GM12891 (cell line): ENCODE data around the gene TMEM45B.
"Not testable (repeated sequence)": the region's sequence is repeated elsewhere in the genome, so short reads cannot be mapped to it uniquely, and the experiment has no call there.

Source experiments
- DNase-seq: peaks from one replicate; pipeline ENCODE4 v3.0.0; 2011; ENCODE audit warnings: low spot score; ENCODE audit not compliant: insufficient read length
- FAIRE-seq: peaks from 2 replicates; lab custom pipeline; 2011; peaks lifted over from hg19 to GRCh38; lab: Jason Lieb, UNC
- PAX5 ChIP-seq: IDR thresholded peaks from 2 replicates; pipeline ENCODE4 v1.6.1; 2011; ENCODE audit warnings: low read length, moderate library complexity, mild to moderate bottlenecking; ENCODE audit not compliant: insufficient read depth, severe bottlenecking
- POLR2A ChIP-seq: IDR thresholded peaks from 2 replicates; pipeline ENCODE4 v1.6.1; 2011; ENCODE audit warnings: low read depth, low read length, control low read depth
- POLR2AphosphoS5 ChIP-seq: IDR thresholded peaks from 2 replicates; pipeline ENCODE4 v1.6.1; 2011; ENCODE audit warnings: low read depth, low read length, control low read depth
- POU2F2 ChIP-seq: IDR thresholded peaks from 2 replicates; pipeline ENCODE4 v1.6.1; 2011; ENCODE audit warnings: low read depth, mild to moderate bottlenecking, control low read depth, low read length, moderate library complexity
- SPI1 ChIP-seq: IDR thresholded peaks from 2 replicates; pipeline ENCODE4 v1.6.1; 2011; ENCODE audit warnings: low read depth, low read length, control low read depth
- TAF1 ChIP-seq: IDR thresholded peaks from 2 replicates; pipeline ENCODE4 v1.6.1; 2011; ENCODE audit warnings: low read depth, low read length, control low read depth

TMEM45B gene

GRCh38 chr11:129852125-129852740, 36.6 kb downstream of the TMEM45B start:
- no peak for FAIRE-seq
- TF ChIP-seq PAX5: no peak
- TF ChIP-seq POU2F2: no peak
- TF ChIP-seq POLR2A: no peak
- no peak for TF ChIP-seq TAF1
- DNase-seq: no peak

DNA sequence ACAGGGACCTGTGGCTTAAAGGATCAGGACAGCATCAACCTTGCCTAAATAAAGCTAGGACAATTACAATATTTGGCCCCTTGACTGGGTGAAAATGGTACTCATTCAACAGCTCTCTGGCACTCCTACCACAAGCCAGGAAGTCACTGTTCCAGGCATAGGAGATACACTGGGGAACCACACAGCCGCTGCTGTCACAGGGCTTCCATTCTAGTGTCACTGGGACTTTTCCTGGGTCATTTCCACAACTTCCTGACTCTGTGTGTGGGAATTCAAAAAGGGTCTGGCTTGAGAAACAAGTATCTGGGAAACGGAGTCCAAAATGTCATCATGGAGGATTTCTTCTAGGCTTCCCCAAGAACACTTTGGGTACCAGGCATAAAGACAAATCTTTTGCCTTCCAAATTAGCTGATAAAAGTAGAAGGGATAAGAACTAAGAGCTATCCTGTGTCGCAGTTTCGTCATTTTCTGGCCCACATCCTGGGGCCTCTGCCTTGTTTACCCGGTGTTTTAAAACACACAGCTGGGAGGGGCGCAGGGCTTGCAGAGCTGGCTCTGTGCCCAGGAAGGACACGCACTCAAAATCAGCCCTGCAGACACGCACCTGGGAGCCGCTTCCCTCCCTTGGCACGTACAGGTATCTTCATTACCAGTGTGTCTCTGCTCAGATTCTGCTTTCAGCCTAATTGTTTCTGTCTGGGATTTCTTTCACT, 38.0 kb downstream of the TMEM45B start:
- FAIRE-seq: no peak

GRCh38 chr11:129854232-129854805, 38.7 kb downstream of the TMEM45B start:
- FAIRE-seq (no peak), DNase-seq (no peak)
- no peak for TF ChIP-seq PAX5
- no peak for TF ChIP-seq POU2F2
- no peak for TF ChIP-seq TAF1
- TF ChIP-seq POLR2AphosphoS5: no peak

More for the DNA sequence above, 38.0 kb downstream of the TMEM45B start:
- TF ChIP-seq SPI1: no peak
- TF ChIP-seq TAF1: no peak
- TF ChIP-seq POLR2A: no peak
- TF ChIP-seq PAX5: no peak
- no peak for TF ChIP-seq POLR2AphosphoS5
- TF ChIP-seq POU2F2: no peak
- DNase-seq: no peak

GRCh38 chr11:129855086-129855485, 39.4 kb downstream of the TMEM45B start:
- DNase-seq (no peak), FAIRE-seq (no peak)
- TF ChIP-seq SPI1: no peak
- no peak for TF ChIP-seq POLR2AphosphoS5
- no peak for TF ChIP-seq TAF1
- no peak for TF ChIP-seq PAX5
- TF ChIP-seq POU2F2: no peak
- TF ChIP-seq POLR2A: no peak

DNA sequence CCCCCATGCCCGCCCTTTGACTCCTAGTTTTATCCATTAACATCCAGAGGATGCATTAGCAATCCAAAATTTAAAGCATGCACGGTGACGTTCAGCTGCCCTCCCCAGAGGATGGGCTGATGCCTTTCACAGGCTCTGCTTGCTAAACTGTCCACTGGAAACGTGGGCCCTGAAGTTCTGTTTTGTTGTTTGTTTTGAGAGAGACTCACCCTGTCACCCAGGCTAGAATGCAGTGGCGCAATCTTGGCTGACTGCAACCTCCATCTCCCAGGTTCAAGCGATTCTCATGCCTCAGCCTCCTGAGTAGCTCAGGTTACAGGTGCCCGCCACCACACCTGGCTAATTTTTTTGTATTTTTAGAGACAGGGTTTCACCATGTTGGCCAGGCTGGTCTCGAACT, 40.4 kb downstream of the TMEM45B start:
- DNase-seq: no peak
- FAIRE-seq: no peak
- TF ChIP-seq POLR2AphosphoS5 (no peak), POU2F2 (no peak), PAX5 (no peak), TAF1 (no peak), SPI1 (no peak), POLR2A (no peak)

DNA sequence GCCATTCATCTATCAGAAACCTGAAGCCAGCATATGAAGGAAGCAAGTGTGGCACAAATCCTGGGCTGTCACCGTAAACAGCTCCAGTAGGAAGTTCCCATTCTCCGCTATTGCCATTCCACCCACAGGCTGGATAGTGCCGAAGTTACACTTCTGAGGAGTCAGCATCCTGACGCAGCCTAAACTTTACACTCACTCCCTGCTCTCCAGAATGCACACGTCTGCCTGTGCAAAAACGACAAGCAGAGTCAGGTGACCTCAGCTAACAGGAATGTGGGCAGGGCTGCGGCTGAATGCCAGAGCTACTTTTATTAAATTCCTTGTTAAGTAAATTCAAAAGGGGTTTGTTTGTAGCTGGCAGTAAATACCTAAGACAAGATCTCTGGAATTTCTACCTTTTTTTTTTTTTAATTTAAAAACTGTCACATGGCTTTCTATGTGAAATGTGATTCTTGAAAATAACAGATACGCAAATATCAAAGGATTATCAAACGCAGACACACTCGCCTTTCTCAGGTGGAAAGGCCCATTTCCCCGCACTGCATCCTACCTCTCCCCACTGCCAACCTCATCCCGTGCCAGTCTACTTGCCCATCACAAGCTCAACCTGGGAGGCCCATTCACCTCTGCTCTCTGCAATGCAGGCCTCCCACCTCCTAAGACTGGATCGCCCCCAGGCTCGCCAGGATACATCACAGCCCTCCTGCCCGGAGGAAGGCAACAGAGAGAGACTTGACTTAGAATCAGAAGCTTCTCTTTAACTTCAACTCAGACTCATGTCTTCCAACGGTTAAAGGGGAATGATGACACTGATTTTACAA, 46.3 kb downstream of the TMEM45B start:
- TF ChIP-seq POLR2AphosphoS5 (no peak), SPI1 (no peak), POLR2A (no peak), TAF1 (no peak), POU2F2 (no peak), PAX5 (no peak)
- FAIRE-seq: no peak
- DNase-seq: no peak

DNA sequence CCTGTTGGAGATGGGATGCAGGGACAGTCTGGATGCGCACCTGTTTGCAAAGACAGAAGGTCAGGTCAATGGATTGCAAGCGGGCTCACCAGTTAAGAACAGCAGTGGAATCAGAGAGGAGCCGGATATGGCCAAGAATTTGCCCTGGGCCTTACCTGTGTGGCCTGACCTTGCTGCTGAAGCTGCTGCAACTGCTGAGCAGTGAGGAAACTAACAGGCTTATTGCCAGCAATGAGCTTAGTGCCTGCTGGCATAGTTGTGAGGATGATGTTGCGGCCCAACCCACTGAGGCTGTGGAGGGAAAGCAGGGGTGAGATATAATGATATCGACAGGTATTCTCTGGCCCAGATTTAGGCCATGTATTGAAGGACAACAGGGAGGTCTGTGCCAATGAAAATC, 49.2 kb downstream of the TMEM45B start:
- TF ChIP-seq POU2F2 (no peak), POLR2A (no peak), TAF1 (no peak), PAX5 (no peak), SPI1 (no peak), POLR2AphosphoS5 (no peak)
- DNase-seq: no peak
- no peak for FAIRE-seq

DNA sequence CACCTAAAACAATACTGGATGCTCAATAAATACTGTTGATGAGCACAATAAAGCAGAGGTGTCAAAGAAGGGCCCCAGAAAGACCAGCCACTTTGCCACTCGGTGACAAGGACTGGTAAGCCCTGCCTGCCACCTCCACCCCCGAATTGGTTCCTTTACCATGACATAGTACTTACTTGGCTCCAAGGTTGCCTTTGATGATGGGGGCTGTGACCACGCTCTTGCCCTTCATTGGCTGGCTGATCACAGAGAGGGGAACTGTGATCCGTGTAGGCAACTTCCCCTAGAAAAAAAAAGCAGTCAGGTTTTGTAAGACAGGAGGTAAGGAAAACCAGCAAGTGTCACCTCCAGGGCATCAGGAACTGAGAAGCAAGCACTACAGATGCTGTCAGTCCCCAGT, 50.1 kb downstream of the TMEM45B start:
- TF ChIP-seq POLR2A (no peak), POLR2AphosphoS5 (no peak), POU2F2 (no peak)
- FAIRE-seq (no peak), DNase-seq (no peak)

GRCh38 chr11:129866311-129866710, 50.7 kb downstream of the TMEM45B start:
- TF ChIP-seq POU2F2 (no peak), TAF1 (no peak), POLR2A (no peak), SPI1 (no peak), POLR2AphosphoS5 (no peak), PAX5 (no peak)
- DNase-seq (no peak), FAIRE-seq (no peak)

GRCh38 chr11:129868626-129869025, 53.0 kb downstream of the TMEM45B start:
- not testable (repeated sequence) for DNase-seq, FAIRE-seq
